Karpas-422 (cell line): ENCODE measurements around the gene DIS3L. TPM values are rescaled to one million over a fixed set of nuclear protein-coding genes. Genes with fewer than 3 reads are reported as not detected.
"Not testable (repeated sequence)": the region's sequence is repeated elsewhere in the genome, so short reads cannot be mapped to it uniquely, and the experiment has no call there.

Experiments used
- DNase-seq: peaks from one replicate; pipeline ENCODE4 v3.0.0-alpha.2; 2015
- H2AFZ ChIP-seq: fragments of 200-600 bp; sonication (generic); 2 replicates; pipeline ENCODE4 v1.6.1; 2014; ENCODE audit warnings: antibody characterized with exemption, low read length, mixed read lengths
- H3K27ac ChIP-seq: fragments of 200-600 bp; sonication (generic); 2 replicates; pipeline ENCODE4 v1.5.1; 2014; ENCODE audit warnings: mild to moderate bottlenecking, low read length, moderate library complexity
- H3K27me3 ChIP-seq: fragments of 200-600 bp; sonication (generic); 2 replicates; pipeline ENCODE4 v1.6.1; 2014; ENCODE audit warnings: low read length, mixed read lengths
- H3K36me3 ChIP-seq: fragments of 200-600 bp; sonication (generic); 2 replicates; pipeline ENCODE4 v1.6.1; 2014; ENCODE audit warnings: low read length, mixed read lengths; ENCODE audit not compliant: insufficient read depth
- H3K4me1 ChIP-seq: fragments of 200-600 bp; sonication (generic); 2 replicates; pipeline ENCODE4 v1.6.1; 2014; ENCODE audit warnings: mild to moderate bottlenecking, low read length, mixed read lengths
- H3K4me2 ChIP-seq: fragments of 200-600 bp; sonication (generic); 2 replicates; pipeline ENCODE4 v1.6.1; 2014; ENCODE audit warnings: low read length, low read depth, mild to moderate bottlenecking; ENCODE audit not compliant: poor library complexity, severe bottlenecking
- H3K4me3 ChIP-seq: fragments of 200-600 bp; sonication (generic); 2 replicates; pipeline ENCODE4 v1.5.1; 2014; ENCODE audit warnings: mild to moderate bottlenecking, antibody characterized with exemption, low read length, mixed read lengths
- H3K79me2 ChIP-seq: fragments of 200-600 bp; sonication (generic); 2 replicates; pipeline ENCODE4 v1.6.1; 2014; ENCODE audit warnings: mild to moderate bottlenecking, low read length, mixed read lengths
- H3K9ac ChIP-seq: fragments of 200-600 bp; sonication (generic); 2 replicates; pipeline ENCODE4 v1.6.0; 2014; ENCODE audit warnings: low read length
- H3K9me2 ChIP-seq: fragments of 200-600 bp; sonication (generic), shearing (Covaris generic); replicated peaks from 2 replicates; pipeline ENCODE4 v1.6.0; 2014; ENCODE audit warnings: mild to moderate bottlenecking, low read length, moderate library complexity; ENCODE audit not compliant: insufficient read depth
- H3K9me3 ChIP-seq: fragments of 300-700, 200-600 bp; sonication (generic); 2 replicates; pipeline ENCODE4 v1.6.1; 2014; ENCODE audit warnings: low read length, mixed read lengths
- H4K20me1 ChIP-seq: fragments of 200-600 bp; sonication (generic); 2 replicates; pipeline ENCODE4 v1.6.1; 2014; ENCODE audit warnings: mild to moderate bottlenecking, antibody characterized with exemption, low read length, low read depth; ENCODE audit not compliant: insufficient read depth
- small RNA-seq: library from RNA; depleted of rRNA; stranded (forward); fragments of <200 nt; gene quantifications from one replicate; pipeline ENCODE3, GENCODE V24; 2014
- total RNA-seq: library from RNA; depleted of rRNA; stranded (reverse); fragments of >200 nt; shearing (Covaris generic); gene quantifications from 2 replicates; pipeline ENCODE4 v1.2.3, GENCODE V29; 2014; ENCODE audit warnings: low replicate concordance; rRNA removed

Gene DIS3L
- total RNA-seq, 1 experiment from 2014 or later, result 40.2 TPM

DNA sequence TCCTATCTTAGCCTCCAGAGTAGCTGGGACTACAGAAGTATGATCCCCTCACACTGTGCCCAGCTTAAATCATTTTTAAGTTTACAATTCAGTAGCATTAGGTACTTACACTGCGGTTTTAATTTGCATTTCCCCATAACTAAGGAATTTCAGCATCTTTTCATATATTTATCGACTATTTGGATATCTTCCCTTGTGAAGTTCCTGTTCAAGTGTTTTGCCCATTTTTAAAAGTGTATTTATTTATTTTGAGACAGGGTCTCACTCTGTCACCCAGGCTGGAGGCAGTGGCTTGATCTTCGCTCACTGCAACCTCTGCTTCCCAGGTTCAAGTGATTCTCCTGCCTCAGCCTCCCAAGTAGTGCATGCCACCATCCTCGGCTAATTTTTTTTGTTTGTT lies 80.8 kb downstream of the DIS3L start:
- no peak overlapping the region for H3K4me3 ChIP-seq
- H3K9ac ChIP-seq, result no peak overlapping the region
- H3K9me2 ChIP-seq, result no peaks in the 10 kb centered on the region
- H3K27ac ChIP-seq, result no peak overlapping the region
- H3K36me3 ChIP-seq, result no peaks in the 10 kb centered on the region
- no peaks in the 10 kb centered on the region for H3K27me3 ChIP-seq
- no peak overlapping the region for H2AFZ ChIP-seq
- H3K9me3 ChIP-seq, result no peaks in the 10 kb centered on the region
- no peaks in the 10 kb centered on the region for H3K79me2 ChIP-seq
- H3K4me1 ChIP-seq, result peaks cover 11% of the 10 kb centered on the region
- no peaks in the 10 kb centered on the region for H4K20me1 ChIP-seq
- DNase-seq, result no peak
- H3K4me2 ChIP-seq, result no peak overlapping the region

DNA sequence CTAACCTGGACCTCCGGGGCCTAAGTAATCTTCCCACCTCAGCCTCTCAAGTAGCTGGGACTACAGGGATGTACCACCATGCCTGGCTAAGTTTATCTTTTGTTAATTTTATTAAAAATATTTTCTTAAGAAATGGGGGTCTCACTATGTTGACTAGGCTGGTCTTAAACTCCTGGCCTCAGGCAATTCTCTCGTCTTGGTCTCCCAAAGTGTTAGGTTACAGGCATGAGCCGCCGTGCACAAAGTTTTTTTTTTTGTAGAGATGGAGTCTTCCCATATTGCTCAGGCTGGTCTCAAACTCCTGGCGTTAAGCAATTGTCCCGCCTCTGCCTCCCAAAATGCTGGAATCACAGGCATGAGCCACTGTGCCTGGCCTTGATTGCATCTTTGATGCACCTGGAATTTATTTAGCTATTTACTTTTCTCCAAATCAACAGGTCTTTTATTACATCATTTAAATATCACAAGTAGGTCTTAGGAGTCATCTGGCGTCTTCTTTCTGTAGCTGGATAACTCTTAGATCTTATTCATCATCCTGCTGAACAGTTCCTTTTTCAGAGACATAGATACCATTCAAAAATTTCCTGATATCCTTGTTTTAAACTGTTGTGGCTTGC lies 85.6 kb downstream of the DIS3L start:
- Histone ChIP-seq H4K20me1 (no peaks in the 10 kb centered on the region), H3K9me2 (no peaks in the 10 kb centered on the region), H3K4me1 (no peaks in the 10 kb centered on the region), H3K27ac (no peak overlapping the region), H3K4me3 (no peak overlapping the region), H3K27me3 (no peaks in the 10 kb centered on the region), H3K79me2 (no peaks in the 10 kb centered on the region), H3K36me3 (no peaks in the 10 kb centered on the region), H2AFZ (no peak overlapping the region), H3K9ac (no peak overlapping the region), H3K4me2 (no peak overlapping the region), H3K9me3 (no peaks in the 10 kb centered on the region)
- DNase-seq, result no peak

GRCh38 chr15:66381376-66381775 lies 88.0 kb downstream of the DIS3L start:
- not testable (repeated sequence) for DNase-seq, H3K36me3 ChIP-seq, H3K27me3 ChIP-seq, H3K4me3 ChIP-seq, H3K9me2 ChIP-seq, H3K9ac ChIP-seq, H2AFZ ChIP-seq, H3K27ac ChIP-seq, H3K79me2 ChIP-seq, H3K9me3 ChIP-seq, H3K4me2 ChIP-seq, H4K20me1 ChIP-seq
- peaks cover 10% of the 10 kb centered on the region for H3K4me1 ChIP-seq

Small RNAs within 50 kb of the gene (small RNA-seq; reads per million reads assigned to genes)
- gene RF00019, result not detected
- gene SCARNA14, result 18.7 reads per million, percentile 96 among the genes with 10 or more reads in this experiment

Other genes with a start within 250 kb of the DIS3L start
- not detected in 2 replicates for gene MEGF11, start 39.8 kb upstream of the DIS3L start, total RNA-seq
- gene TIPIN, start 63.1 kb downstream of the DIS3L start, total RNA-seq, result 8.4 and 16.5 TPM in 2 replicates
- 38.1 and 46.6 TPM in 2 replicates for gene MAP2K1, start 93.3 kb downstream of the DIS3L start, total RNA-seq
- 20.2 and 33.0 TPM in 2 replicates for gene SNAPC5, start 204.2 kb downstream of the DIS3L start, total RNA-seq
- 5,548 and 5,820 TPM in 2 replicates for gene RPL4, start 211.3 kb downstream of the DIS3L start, total RNA-seq
- gene ZWILCH, start 211.8 kb downstream of the DIS3L start, total RNA-seq, result 7.4 and 20.8 TPM in 2 replicates